ENCODE data around the gene ALDH4A1. TPM values are rescaled to one million over a fixed set of nuclear protein-coding genes. Genes with fewer than 3 reads are reported as not detected.
A peak's percentile ranks its signal among the peaks of the same experiment; 100 is the strongest.
"Not testable (repeated sequence)": the region's sequence is repeated elsewhere in the genome, so short reads cannot be mapped to it uniquely, and the experiment has no call there.

ALDH4A1 gene
- total RNA-seq, 1 donor from 2014 or later: 12.7 TPM

- DNase-seq (ENCODE audit: low read depth in 2 of 2): no peak
Observed at GRCh38 chr1:18901147-18901951, 1.0 kb downstream of the ALDH4A1 start.

GRCh38 chr1:18900303-18900841, 2.0 kb downstream of the ALDH4A1 start:
- DNase-seq (ENCODE audit: low read depth in 2 of 2): no peak

GRCh38 chr1:18899363-18900049, 2.8 kb downstream of the ALDH4A1 start:
- DNase-seq (ENCODE audit: low read depth in 2 of 2): no peak

GRCh38 chr1:18898567-18898966, 3.8 kb downstream of the ALDH4A1 start:
- no peak for DNase-seq (ENCODE audit: low read depth in 2 of 2)

GRCh38 chr1:18895317-18895716, 7.0 kb downstream of the ALDH4A1 start:
- DNase-seq (ENCODE audit: low read depth in 2 of 2): no peak

- no peak for DNase-seq (ENCODE audit: low read depth in 2 of 2)
Observed at GRCh38 chr1:18893120-18893519, 9.2 kb downstream of the ALDH4A1 start.

GRCh38 chr1:18891858-18892257, 10.5 kb downstream of the ALDH4A1 start:
- not testable (repeated sequence) for DNase-seq (ENCODE audit: low read depth in 2 of 2)

- DNase-seq (ENCODE audit: low read depth in 2 of 2): no peak
Observed at GRCh38 chr1:18891426-18891780, 11.0 kb downstream of the ALDH4A1 start.

GRCh38 chr1:18890706-18891425, 11.5 kb downstream of the ALDH4A1 start:
- no peak for DNase-seq (ENCODE audit: low read depth in 2 of 2)

GRCh38 chr1:18886003-18886335, 16.4 kb downstream of the ALDH4A1 start:
- no peak for DNase-seq (ENCODE audit: low read depth in 2 of 2)

- no peak for DNase-seq (ENCODE audit: low read depth in 2 of 2)
Observed at GRCh38 chr1:18885311-18886002, 16.9 kb downstream of the ALDH4A1 start.

GRCh38 chr1:18884727-18885126, 17.6 kb downstream of the ALDH4A1 start:
- DNase-seq (ENCODE audit: low read depth in 2 of 2): no peak

- no peak for DNase-seq (ENCODE audit: low read depth in 2 of 2)
Observed at GRCh38 chr1:18884419-18884717, 18.0 kb downstream of the ALDH4A1 start.

- peak; percentile 38 to 78 for DNase-seq (ENCODE audit: low read depth in 2 of 2)
Observed at GRCh38 chr1:18883636-18884418, 18.5 kb downstream of the ALDH4A1 start.

GRCh38 chr1:18883079-18883478, 19.3 kb downstream of the ALDH4A1 start:
- no peak for DNase-seq (ENCODE audit: low read depth in 2 of 2)

GRCh38 chr1:18882486-18882885, 19.9 kb downstream of the ALDH4A1 start:
- DNase-seq (ENCODE audit: low read depth in 2 of 2): no peak

- DNase-seq (ENCODE audit: low read depth in 2 of 2): no peak
Observed at GRCh38 chr1:18881642-18882431, 20.5 kb downstream of the ALDH4A1 start.

- DNase-seq (ENCODE audit: low read depth in 2 of 2): no peak
Observed at GRCh38 chr1:18881164-18881563, 21.2 kb downstream of the ALDH4A1 start.

GRCh38 chr1:18880585-18880984, 21.8 kb downstream of the ALDH4A1 start:
- DNase-seq (ENCODE audit: low read depth in 2 of 2): no peak

- no peak for DNase-seq (ENCODE audit: low read depth in 2 of 2)
Observed at GRCh38 chr1:18879791-18880309, 22.5 kb downstream of the ALDH4A1 start.

Data from dermis microvascular lymphatic vessel endothelial cell (primary cell).